Neural cell (in vitro differentiated cells): Measurements from ENCODE around the gene CSPG4.

ENCODE experiments used
- CTCF ChIP-seq: fragments of 450-650 bp; IDR thresholded peaks from 2 replicates; pipeline ENCODE4 v1.5.1; 2014; ENCODE audit warnings: antibody characterized with exemption, mild to moderate bottlenecking, moderate library complexity; ENCODE audit not compliant: poor library complexity, severe bottlenecking
- EP300 ChIP-seq: fragments of 450-650 bp; conservative IDR thresholded peaks from 2 replicates; pipeline ENCODE4 v1.6.1; 2014; ENCODE audit warnings: antibody characterized with exemption, mild to moderate bottlenecking, moderate library complexity; ENCODE audit not compliant: poor library complexity, severe bottlenecking
- EZH2 ChIP-seq: fragments of 200-600, 300-800 bp; shearing (Covaris generic), sonication (generic); IDR thresholded peaks from 2 replicates; pipeline ENCODE4 v1.6.1; 2014; ENCODE audit warnings: antibody characterized with exemption, low read length, borderline replicate concordance, mild to moderate bottlenecking; ENCODE audit not compliant: insufficient read depth, poor library complexity, severe bottlenecking
- POLR2AphosphoS5 ChIP-seq: IDR thresholded peaks from 2 replicates; pipeline ENCODE4 v1.6.1; 2012
- RAD21 ChIP-seq: fragments of 450-650 bp; conservative IDR thresholded peaks from 2 replicates; pipeline ENCODE4 v1.6.1; 2014; ENCODE audit warnings: antibody characterized with exemption, mild to moderate bottlenecking, moderate library complexity
- SMC3 ChIP-seq: fragments of 450-650 bp; conservative IDR thresholded peaks from 2 replicates; pipeline ENCODE4 v1.6.1; 2014; ENCODE audit warnings: antibody characterized with exemption, mild to moderate bottlenecking, moderate library complexity; ENCODE audit not compliant: poor library complexity
- TAF1 ChIP-seq: IDR thresholded peaks from 2 replicates; pipeline ENCODE4 v1.6.1; 2012; ENCODE audit warnings: low read depth

GRCh38 chr15:75695634-75696310, 16.9 kb downstream of the CSPG4 start:
- TF ChIP-seq CTCF: no peak
- TF ChIP-seq SMC3: no peak
- no peak for TF ChIP-seq EZH2
- no peak for TF ChIP-seq POLR2AphosphoS5
- no peak for TF ChIP-seq RAD21
- TF ChIP-seq TAF1: no peak
- no peak for TF ChIP-seq EP300
